ENCODE data around the gene IFNG.

The IFNG gene

DNA sequence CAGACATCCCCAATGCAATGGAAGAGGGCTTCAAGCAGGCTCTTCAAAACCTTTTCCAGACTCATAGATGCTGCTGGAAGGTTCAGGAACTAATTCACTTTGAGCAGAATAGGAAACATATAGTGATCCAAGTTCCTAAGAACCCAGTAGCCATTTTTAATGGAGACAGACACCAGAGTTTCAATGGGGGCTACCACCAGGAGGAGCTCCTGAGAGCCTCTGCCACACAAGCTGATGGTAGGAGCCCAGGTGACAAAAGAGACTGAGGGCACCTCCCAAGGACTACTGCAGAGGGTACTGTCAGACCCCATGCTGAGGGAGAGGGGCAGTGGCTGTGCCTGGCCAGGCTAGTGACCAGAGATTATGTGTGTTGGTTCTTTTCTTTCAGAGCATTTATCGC lies 45.9 kb downstream of the IFNG start:
- no peak for DNase-seq

DNA sequence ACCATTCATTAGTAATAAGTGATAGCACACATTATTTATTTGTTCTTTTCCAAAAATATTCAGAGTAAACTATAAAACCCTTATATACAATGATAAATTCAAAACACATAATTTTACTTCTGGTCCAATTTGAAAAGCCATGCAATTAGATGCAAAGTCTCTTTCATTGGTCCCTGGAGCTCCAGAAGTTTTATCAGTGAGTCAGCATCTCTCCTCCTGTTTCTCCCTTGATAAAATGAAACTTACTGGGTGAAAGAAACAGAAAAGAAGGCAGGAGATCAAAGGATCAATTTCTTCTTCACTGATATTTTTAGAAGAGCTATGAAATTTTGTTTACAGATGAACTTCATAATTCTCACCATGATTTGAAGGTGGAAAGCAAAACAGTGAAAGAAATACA lies 47.5 kb downstream of the IFNG start:
- no peak for DNase-seq

DNA sequence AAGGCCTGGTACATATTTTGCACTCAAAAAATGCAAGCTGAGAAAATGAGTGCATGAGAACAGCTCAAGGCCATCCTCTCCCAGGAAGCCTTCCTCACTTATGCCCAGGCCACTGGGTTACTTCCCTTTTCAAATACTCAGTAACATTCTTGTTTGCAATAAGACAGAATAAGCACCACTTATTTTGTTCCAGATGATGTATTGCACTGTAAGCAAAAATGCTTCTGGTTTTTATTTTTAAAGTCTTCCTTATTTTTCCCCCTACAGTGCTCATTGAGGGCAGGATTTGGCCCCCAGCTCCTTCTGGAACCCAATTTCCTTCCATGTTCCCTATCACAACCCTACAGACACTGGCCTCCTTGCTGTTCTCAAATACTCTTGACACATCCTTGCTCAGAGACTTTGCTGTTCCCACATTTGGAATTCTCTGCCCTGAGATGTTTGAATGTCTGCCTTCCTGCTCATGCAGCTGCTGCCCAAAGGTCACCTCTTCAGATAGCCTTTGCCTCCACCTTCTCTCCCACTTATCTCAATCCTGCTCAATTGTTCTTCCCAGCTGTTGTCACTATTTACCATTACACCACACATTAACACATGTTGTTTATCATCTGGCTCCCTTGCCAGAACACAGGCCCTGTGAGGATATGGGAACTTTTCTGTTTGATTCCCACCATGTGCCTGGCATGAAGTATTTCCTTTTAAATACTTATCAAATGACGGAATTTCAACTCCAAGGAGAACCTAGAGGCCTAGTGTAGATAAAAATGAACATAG lies 49.9 kb downstream of the IFNG start:
- no peak for DNase-seq

DNA sequence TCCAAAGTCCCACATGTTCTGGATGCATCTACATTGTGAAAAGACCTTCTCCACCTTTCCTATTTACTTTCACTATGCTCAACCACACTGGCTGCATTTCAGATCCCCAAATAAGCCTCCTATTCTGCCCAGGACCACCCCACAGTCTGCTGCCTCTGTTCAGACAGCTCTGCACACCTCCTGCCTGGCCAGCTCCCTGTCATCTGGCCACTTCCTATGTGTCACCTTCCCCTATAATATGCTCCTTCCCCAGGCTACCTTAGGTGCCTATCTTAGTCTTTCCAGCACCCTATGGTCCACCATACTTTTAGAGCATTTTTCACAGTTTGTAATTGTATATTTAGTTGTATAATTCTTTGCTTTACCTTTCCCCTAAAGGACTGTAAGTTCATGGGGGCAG lies 50.5 kb downstream of the IFNG start:
- DNase-seq, result no peak

DNA sequence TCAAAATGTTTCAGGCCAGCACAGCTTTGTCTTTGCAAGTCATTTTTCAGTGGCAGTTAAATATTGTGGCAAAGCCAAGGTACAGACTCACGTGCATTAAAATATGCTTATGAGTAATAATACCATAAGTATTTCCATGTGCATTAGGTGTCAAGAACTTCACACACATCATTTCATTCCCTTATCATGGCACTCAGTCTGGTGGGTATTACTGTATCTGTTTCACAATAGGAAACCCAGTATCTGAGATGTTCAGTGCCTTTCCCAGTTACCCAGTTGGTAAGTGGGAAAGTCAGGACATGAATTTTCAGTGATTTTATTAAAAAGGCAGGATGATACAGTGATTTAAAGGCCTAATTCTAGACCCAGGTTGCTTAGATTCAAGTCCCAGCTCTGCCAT lies 52.9 kb downstream of the IFNG start:
- DNase-seq, result no peak

DNA sequence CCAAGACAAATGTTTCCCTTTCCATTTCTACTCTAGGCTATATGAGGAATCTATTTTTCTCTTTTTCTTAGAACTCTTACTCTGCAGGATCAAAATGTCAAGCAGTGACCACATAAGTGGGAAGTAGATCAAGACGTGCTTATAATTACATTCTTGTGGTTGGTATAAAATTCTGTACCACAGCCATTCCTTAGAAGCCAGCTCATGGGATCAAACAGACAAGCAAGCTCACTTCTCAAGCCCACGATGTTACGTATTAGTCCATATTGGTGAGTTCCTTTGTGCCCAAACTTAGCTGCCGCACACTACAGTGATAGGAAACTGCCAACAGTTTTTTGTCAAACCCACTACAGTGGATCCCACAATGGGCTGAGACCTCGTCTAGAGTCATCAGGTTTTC lies 53.4 kb downstream of the IFNG start:
- DNase-seq, result no peak
